Heart right ventricle (tissue), 16 donors: ENCODE data around the gene POLE4. TPM values are rescaled to one million over a fixed set of nuclear protein-coding genes. Genes with fewer than 3 reads are reported as not detected.

ENCODE experiments used
- ATAC-seq, 8 donors: fragments of 200-7000 bp; cut with Tn5 transposase; one replicate each; pipeline ENCODE4 v1.9.1; 2020; ENCODE audit warnings: mild to moderate bottlenecking in 8 of 8, moderate library complexity in 8 of 8, moderate number of reproducible peaks in 1 of 8
- DNase-seq, 2 donors: peaks; one replicate each; pipeline ENCODE4 v3.0.0-alpha.2; 2020
- H3K27ac ChIP-seq, 10 donors: fragments of 200-600 bp; sonication (generic) in 2 of 10; one replicate each; pipeline versions ENCODE4 v1.5.0 to v1.8.0; 2020 to 2022; ENCODE audit warnings: mild to moderate bottlenecking in 3 of 10
- H3K27me3 ChIP-seq, 7 donors: fragments of 200-600 bp; one replicate each; pipeline ENCODE4 v1.8.0; 2021 to 2022; ENCODE audit warnings: mild to moderate bottlenecking in 2 of 7
- H3K36me3 ChIP-seq, 9 donors: fragments of 200-600 bp; sonication (generic) in 1 of 9; one replicate each; pipeline versions ENCODE4 v1.5.0 to v1.8.0; 2020 to 2022; ENCODE audit warnings: mild to moderate bottlenecking in 2 of 9
- H3K4me1 ChIP-seq, 9 donors: fragments of 200-600 bp; sonication (generic) in 1 of 9; one replicate each; pipeline versions ENCODE4 v1.5.0 to v1.8.0; 2020 to 2022; ENCODE audit warnings: mild to moderate bottlenecking in 4 of 9
- H3K4me3 ChIP-seq, 10 donors: fragments of 200-600 bp; sonication (generic) in 2 of 10; one replicate each; pipeline versions ENCODE4 v1.5.0 to v1.8.0; 2020 to 2022; ENCODE audit warnings: mild to moderate bottlenecking in 7 of 10, moderate library complexity in 2 of 10
- H3K9me3 ChIP-seq, 11 donors: fragments of 200-600 bp in 10 of 11; sonication (generic) in 2 of 11; one replicate each; pipeline versions ENCODE4 v1.5.0 to v1.8.0; 2013 to 2022; ENCODE audit warnings: mild to moderate bottlenecking in 2 of 11, control low read depth in 1 of 11, moderate library complexity in 1 of 11
- WGBS, 2 donors: extraction: QIAGEN DNeasy Blood & Tissue Kit; methylation state at CpG; one replicate each; pipeline ENCODE4 v1.1.7; 2013; ENCODE audit warnings: inconsistent platforms in 1 of 2; 5-methylcytosine and 5-hydroxymethylcytosine counted together
- intact Hi-C, 10 donors: fragments of 100-400 bp; cut with DNase I; formaldehyde crosslinking; loops; one replicate each; pipeline versions ENCODE4 v1.11.1 to v1.14.2; 2022
- polyA plus RNA-seq, 2 donors: library from polyadenylated mRNA; stranded (reverse); fragments of 200-250 nt; gene quantifications; one replicate each; pipeline ENCODE4 v1.2.3, GENCODE V29; 2013
- total RNA-seq, 10 donors: library from RNA; stranded (reverse); fragmentation: NEBNext Ultra II Directional in 3 of 10; extraction: Animal tissue kit (Norgen Biotek cat#: 25700) in 3 of 10; gene quantifications; one replicate each; pipeline versions ENCODE4 v1.2.1 to v1.2.4, GENCODE V29; 2021 to 2023
- TF ChIP-seq, protein P1 (sequence below), 9 donors: fragments of 200-600 bp; sonication (generic) in 2 of 9; IDR thresholded peaks; one replicate each; pipeline versions ENCODE4 v1.5.0 to v1.8.0; 2021 to 2022; ENCODE audit warnings: antibody characterized with exemption in 9 of 9, mild to moderate bottlenecking in 5 of 9, moderate library complexity in 1 of 9
- donor health status: Arrhythmogenic right ventricular cardiomyopathy.
- donor health status: ischemic (EF 13 %, LVEDD 7.1; RV severe dilation, severe dysfunction).
- donor health status: healthy with polysubstance abuse.
- donor health status: DM: no; HTN: yes; CAD: no.
- donor health status: DM: no; HTN: no; CAD: no.
- donor health status: ischemic (EF 25% LVEDD 6.9; RV normal size, moderate dysfunction).
- donor health status: ischemic (EF 25% LVEDD 5.7; RV mildly dilated, moderate dysfunction).
- donor health status: healthy.
- donor health status: DM: yes; HTN: yes; CAD: no.
- donor health status: Ischemic cardiomyopathy.
- donor health status: ischemic (EF 35%, LVEDD 5.7; RV mildly dilated, moderate dysfunction).
- donor health status: nonischemic (EF 11% LVEDD 7.7; RV severe dilation, severe dysfunction).
- donor health status: DM: yes; HTN: yes; CAD: no.
- donor health status: PGD.
- donor health status: ischemic (EF 29% LVEDD 5.4; RV normal size, mild dysfunction).
- donor health status: nonischemic (EF 23%, LVEDD 6.1; RV moderate dilation, normal function).

Gene POLE4
- total and polyA plus RNA-seq, 12 donors: 24.8 to 83.5 (median 39.8) TPM

DNA sequence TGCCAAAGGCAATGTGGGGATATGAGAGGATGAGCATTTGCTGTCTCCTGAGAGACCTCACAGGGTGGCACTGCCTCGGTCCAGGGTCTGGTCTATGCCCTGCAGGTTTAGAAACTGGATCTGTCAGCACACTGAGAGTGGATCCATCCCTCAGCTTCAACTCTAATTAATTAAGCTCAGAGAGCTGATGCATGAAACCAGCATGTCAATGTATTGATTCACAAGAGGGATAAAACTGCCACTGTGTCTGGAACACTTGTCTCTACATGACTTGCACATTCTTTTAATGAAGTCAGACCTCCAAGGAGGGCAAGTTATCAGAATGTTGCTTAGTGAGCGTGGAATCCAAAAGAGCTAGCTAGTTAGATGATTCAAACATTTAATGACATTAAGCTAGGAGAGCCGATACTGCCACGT lies 22.5 kb upstream of the POLE4 start:
- WGBS, 2 donors: 76 to 89% methylated on average over 4 of the region's 4 CpGs
- DNase-seq (no peak), ATAC-seq (no peak)
- intact Hi-C loops: no loop called here
- no peaks in the 10 kb centered on the region for H3K9me3 ChIP-seq
- peaks cover 0 to 11% (median 0%) of the 10 kb centered on the region in 7 donors for H3K27me3 ChIP-seq
- H3K36me3 ChIP-seq: no peaks in the 10 kb centered on the region
- H3K27ac ChIP-seq: no peak overlapping the region
- TF ChIP-seq, protein P1, sequence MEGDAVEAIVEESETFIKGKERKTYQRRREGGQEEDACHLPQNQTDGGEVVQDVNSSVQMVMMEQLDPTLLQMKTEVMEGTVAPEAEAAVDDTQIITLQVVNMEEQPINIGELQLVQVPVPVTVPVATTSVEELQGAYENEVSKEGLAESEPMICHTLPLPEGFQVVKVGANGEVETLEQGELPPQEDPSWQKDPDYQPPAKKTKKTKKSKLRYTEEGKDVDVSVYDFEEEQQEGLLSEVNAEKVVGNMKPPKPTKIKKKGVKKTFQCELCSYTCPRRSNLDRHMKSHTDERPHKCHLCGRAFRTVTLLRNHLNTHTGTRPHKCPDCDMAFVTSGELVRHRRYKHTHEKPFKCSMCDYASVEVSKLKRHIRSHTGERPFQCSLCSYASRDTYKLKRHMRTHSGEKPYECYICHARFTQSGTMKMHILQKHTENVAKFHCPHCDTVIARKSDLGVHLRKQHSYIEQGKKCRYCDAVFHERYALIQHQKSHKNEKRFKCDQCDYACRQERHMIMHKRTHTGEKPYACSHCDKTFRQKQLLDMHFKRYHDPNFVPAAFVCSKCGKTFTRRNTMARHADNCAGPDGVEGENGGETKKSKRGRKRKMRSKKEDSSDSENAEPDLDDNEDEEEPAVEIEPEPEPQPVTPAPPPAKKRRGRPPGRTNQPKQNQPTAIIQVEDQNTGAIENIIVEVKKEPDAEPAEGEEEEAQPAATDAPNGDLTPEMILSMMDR (IDR thresholded peaks at IDR 0.05): no peak
- H3K4me3 ChIP-seq: no peak overlapping the region
- H3K4me1 ChIP-seq: no peaks in the 10 kb centered on the region

DNA sequence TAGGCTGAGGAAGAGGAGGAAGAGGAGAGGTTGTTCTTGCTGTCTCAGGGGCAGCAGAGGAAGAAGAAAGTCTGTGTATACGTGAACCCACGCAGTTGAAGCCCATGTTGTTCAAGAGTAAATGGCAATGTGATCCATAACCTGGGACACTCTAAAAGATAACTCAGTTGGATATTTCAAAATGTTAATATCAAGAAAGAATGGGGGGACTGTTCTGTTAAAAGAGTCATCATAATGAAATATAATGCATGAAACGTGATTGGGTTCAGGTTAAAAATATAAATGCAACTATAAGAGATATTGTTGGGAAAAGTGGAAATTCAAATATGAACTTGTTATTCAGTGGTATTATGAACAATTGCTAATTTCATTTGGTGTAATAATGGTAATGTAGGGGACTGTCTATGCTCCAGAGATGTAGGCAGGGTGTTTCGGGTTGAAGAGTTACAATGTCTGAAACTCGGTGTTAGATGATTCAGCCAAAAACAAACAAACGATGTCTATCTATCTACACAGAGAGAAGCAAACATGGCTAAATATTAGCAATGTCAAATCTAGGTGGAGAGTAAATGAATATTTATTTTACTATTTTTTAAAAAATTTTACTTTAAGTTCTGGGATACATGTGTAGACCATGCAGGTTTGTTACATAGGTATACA lies 21.1 kb upstream of the POLE4 start:
- ATAC-seq: no peak
- Histone ChIP-seq H3K36me3 (no peaks in the 10 kb centered on the region), H3K27ac (no peak overlapping the region), H3K4me3 (no peak overlapping the region), H3K9me3 (no peaks in the 10 kb centered on the region), H3K4me1 (no peaks in the 10 kb centered on the region), H3K27me3 (peaks cover 0 to 11% (median 0%) of the 10 kb centered on the region in 7 donors)
- intact Hi-C loops: no loop called here
- TF ChIP-seq, protein P1 (IDR thresholded peaks at IDR 0.05): no peak
- no peak for DNase-seq
- 92 to 98% methylated on average over 6 of the region's 6 CpGs for WGBS, 2 donors

DNA sequence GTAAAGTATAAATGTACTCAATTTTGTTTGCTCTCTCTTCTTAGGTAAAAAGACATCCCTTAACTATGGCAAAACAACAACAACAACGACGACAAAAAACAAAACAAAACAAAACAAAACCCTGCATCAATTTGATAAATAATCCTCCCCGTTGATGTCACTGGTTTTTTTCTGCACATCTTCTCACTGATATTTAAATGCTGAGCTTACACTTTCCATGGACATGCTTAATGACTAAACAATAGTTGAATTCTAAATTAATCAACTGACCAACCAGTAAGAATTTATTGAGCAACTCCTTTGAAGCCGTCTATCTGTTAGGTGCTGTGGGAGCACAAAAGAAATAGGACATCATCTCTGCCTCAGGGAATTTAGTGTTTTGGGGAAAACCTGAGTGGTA lies 20.2 kb upstream of the POLE4 start:
- Histone ChIP-seq H3K27ac (no peak overlapping the region), H3K36me3 (no peaks in the 10 kb centered on the region), H3K9me3 (no peaks in the 10 kb centered on the region), H3K4me1 (no peaks in the 10 kb centered on the region), H3K4me3 (no peak overlapping the region), H3K27me3 (peaks cover 0 to 11% (median 0%) of the 10 kb centered on the region in 7 donors)
- WGBS, 2 donors: 94% methylated on average over 4 of the region's 4 CpGs
- TF ChIP-seq, protein P1 (IDR thresholded peaks at IDR 0.05): no peak
- intact Hi-C loops: no loop called here
- ATAC-seq (no peak), DNase-seq (no peak)

DNA sequence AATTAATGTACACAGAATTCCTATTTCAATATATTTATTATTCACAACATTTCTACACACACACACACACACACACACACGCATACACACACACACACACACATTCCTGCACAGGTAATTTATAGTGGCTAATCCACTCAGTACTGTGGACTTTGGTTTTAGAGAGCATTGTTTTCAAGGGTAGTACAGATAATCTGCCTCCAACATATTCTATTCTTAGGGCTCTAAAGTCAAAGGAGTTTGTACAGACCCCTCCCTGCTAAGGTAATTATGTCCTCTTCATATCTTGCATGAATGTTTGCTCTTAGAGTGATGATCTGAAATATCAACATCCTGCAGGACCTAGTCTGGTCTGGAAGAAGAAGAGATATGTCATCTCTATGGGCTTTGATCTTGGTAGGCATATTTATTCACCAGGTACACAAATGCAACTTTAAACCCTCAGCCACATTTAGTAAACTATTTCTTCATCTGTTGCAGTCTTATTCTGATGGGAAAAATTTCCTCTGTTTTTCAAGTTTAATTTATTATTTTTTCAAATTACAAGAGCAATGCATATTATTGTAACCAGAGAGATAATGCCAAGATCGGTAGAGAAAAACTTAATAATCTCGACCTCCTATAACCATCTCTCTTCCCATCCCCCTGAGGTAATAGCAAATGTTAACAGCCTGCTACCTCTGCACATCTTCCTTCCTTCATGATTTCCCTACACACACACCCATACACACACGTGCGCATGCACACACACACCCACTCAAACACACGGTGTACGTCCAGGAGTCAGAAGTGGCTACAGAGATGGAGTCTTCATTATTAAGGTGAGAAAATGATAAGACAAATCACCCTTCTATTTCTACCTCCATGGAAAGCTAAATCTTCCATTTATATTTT lies 18.3 kb upstream of the POLE4 start:
- intact Hi-C loops: no loop called here
- no peaks in the 10 kb centered on the region for H3K4me1 ChIP-seq
- no peaks in the 10 kb centered on the region for H3K36me3 ChIP-seq
- DNase-seq (no peak), ATAC-seq (no peak)
- H3K27ac ChIP-seq: no peak overlapping the region
- no peak overlapping the region for H3K4me3 ChIP-seq
- TF ChIP-seq, protein P1 (IDR thresholded peaks at IDR 0.05): no peak
- H3K9me3 ChIP-seq: no peaks in the 10 kb centered on the region
- H3K27me3 ChIP-seq: peaks cover 0 to 6% (median 0%) of the 10 kb centered on the region in 7 donors
- WGBS, 2 donors: 88 to 93% methylated on average over 7 of the region's 7 CpGs
